NCI-H446 treated with DMSO at 0.1 percent for 48 hours (cell line): ENCODE measurements around the gene EVL.
"Not testable (repeated sequence)": the region's sequence is repeated elsewhere in the genome, so short reads cannot be mapped to it uniquely, and the experiment has no call there.

Experiments used
- DNase-seq: peaks from one replicate; lab custom pipeline; 2025; lab: John Stamatoyannopoulos, UW

EVL gene

DNA sequence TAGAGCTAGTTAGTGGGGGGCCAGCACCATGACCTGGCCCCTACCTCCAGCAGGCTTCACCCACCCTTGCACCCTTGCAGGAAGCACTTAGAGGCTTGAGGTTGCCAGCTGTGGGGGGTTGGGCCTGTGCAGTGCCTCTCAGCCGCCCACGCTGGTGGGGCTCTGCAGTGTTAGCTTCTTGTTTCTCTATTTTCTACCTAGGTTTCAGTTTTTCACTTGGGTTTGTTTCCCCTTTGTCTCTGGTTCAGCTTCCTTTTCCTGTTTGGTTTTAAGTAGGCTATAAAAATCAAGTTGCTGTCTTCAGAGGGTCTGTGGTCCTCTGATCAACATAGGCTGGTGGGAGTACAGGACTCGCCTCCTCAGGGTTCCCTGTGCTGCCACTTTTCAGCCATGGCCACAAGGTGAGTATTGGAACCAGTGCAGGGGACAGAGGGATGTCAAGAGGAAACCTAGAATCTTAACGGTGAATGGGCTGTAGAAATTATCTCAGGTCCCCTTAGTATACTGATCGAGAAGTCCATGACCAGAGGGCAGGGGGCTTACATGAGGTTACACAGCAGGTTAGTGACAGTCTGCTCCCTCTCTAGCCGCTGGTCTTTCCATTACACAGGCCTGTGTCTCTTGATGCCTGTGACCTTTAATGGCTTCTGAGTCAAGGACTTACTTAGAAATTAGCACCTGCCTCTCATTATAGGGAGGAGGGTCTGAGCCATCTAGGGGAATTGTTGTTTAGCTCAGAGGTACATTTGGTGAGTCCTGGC lies at the start of gene EVL:
TSS of gene EVL (plus strand) at position 312 of the 761 bp plus-strand sequence. CDS start at position 391, 79 bp downstream.
- no peak for DNase-seq

DNA sequence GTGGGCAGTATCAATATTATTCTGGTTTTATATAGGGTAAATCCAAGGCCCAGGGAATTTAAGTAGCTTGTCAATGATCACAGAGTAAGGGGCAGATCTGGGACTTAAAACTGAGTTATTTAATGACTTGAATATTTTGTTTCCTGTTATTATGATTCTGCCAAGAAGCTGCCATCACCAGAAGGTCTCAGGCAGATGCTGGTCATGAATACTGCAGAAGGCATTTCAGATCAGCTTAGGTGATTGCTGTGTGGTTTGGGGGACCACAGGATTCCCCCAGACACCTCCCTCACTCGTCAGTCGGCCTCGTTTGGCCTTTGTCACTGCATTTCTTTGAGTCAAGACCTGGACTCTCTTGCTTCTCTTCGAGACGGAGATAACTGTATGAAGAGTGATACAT lies 47.7 kb upstream of the EVL start:
- no peak for DNase-seq

DNA sequence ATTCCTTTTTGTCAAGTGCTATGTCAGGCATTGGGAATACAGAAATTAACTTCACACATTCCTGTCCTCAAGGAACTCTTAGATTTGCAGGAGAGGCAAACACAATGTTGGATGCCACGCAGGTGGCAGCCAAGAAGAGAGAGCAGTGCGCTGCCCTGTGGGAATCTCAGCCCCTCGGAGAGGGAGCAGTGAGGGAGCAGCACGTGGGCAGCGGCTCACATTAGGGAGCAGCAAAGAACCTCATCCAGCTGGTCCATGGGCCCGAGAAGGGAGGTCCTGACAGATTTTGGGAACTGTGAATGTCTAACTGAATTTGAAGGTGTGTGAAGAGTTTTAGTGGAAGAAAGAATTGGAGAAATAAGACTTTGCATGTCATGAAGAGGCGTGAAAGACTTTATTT lies 47.2 kb upstream of the EVL start:
- DNase-seq: no peak

GRCh38 chr14:100018482-100018881 lies 46.7 kb upstream of the EVL start:
- DNase-seq: no peak

DNA sequence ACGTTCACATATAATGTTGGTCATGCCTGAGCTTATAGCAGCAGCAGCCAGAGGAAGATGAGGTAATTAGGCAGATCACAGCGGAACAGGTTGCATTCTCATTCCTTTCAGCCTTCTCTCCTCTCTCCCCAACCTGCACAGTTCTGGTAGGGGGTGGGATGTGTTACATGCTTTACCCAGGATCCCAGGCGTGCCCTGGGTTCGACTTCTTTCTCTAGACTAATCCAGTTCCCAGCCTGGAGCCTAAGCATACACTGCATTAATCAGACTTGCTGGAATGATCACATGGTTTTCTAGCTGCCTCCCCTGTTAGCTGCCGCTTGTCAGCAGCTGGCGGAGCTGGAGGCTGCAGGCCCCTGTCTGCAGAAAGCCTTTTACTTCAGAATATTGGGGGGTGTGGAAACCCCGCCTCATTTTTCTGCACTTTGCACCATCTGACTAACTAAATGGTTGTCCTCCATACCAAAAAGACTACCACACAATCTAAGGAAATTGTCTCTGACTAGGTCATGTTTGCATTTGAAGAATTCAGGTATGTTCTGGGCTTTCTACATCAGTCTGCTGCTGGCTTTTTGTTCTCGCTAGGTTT lies 46.0 kb upstream of the EVL start:
- no peak for DNase-seq

GRCh38 chr14:100020629-100021028 lies 44.6 kb upstream of the EVL start:
- no peak for DNase-seq

- peak; percentile 72 for DNase-seq
Measured at GRCh38 chr14:100022772-100023451, 42.3 kb upstream of the EVL start.

- DNase-seq: no peak
Measured at GRCh38 chr14:100025111-100025510, 40.1 kb upstream of the EVL start.

- DNase-seq: no peak
Measured at GRCh38 chr14:100027771-100028490, 37.3 kb upstream of the EVL start.

- DNase-seq: no peak
Measured at GRCh38 chr14:100028990-100029677, 36.1 kb upstream of the EVL start.

GRCh38 chr14:100030006-100030405 lies 35.2 kb upstream of the EVL start:
- not testable (repeated sequence) for DNase-seq

DNA sequence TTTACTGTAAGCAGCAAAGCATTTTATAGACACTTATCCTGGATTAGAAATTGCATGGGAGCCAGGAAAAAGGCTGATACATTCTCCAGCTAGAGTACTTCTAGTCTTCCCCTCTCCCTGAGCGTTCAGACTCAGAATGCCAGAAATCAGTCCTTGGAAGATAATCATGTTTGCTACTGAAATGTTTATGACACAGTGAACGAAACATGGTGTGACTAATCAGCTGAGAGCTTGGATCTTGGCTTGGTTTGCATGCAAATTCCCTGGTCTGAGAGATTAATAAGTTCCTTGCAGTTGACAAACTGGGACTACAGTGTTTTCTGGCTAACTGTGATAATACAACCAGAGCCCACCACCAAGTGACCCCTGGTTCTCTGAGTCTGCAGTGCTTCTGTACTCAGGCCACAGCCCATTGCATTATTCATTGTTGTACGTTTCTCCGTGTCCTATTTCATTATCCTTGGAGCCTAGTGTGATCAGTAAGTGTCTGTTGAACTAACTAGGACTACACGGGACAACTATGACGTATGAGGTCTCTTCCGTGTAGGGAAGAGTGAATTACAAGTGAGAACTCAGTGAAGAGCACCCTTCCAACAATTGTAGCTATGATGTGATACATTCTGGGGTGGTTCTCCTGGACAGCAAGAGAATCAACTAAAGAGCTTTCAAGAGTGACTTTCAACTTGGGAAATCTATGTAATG lies 34.6 kb upstream of the EVL start:
- DNase-seq: peak; percentile 27

DNA sequence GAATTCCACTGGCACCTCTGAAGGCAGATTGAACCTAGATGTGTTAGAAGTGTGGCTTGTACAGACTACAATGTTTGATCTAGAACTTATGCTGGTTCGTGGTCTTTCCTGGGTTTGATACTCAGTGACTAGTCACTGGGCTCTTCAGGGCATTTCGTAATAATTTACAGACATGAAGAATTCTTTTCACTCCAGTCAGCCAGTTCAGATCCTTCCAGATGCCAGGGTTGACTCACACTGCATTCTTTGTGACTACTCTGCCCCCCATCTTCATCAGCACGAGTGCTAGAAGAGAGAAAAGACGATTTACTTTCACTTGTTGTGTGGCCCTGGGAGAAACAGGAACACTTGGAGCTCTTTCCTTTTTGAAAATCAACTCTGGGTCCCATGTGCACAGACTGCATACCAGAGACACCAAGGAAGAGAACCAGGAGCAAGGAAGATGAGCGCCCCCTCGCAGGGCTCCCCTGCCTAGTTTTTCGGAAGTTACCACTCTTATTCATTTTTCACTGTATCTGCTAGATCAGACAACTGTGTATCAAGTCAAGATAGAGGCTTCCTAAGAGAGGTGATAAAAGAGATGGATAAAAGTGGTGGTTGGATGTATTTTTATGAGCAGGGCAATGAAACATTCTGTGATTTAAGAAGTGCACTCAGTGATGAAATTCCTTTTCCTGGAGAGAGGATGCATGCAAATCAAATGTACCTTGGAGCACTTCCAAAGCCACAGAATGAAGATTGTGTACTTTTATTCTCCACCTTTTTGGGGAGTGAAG lies 33.5 kb upstream of the EVL start:
- no peak for DNase-seq

DNA sequence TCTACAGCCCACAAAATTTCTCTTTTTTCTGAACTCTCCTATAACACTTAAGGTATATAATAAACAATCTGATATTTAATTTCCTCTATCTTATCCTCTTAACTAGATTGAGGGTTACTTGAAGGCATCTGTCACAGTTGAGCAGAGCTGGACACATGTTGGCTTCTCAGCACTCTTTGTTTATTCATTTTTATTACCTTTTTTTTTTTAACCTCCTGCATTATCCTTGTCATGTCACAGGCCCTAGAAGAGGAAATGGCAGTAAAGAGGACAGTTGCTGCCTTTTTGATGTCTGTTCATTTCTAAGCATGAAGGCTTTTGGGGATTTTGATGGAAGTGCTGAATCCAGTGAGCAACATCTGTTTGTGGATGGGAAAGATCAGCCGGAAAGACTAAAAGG lies 32.5 kb upstream of the EVL start:
- no peak for DNase-seq

DNA sequence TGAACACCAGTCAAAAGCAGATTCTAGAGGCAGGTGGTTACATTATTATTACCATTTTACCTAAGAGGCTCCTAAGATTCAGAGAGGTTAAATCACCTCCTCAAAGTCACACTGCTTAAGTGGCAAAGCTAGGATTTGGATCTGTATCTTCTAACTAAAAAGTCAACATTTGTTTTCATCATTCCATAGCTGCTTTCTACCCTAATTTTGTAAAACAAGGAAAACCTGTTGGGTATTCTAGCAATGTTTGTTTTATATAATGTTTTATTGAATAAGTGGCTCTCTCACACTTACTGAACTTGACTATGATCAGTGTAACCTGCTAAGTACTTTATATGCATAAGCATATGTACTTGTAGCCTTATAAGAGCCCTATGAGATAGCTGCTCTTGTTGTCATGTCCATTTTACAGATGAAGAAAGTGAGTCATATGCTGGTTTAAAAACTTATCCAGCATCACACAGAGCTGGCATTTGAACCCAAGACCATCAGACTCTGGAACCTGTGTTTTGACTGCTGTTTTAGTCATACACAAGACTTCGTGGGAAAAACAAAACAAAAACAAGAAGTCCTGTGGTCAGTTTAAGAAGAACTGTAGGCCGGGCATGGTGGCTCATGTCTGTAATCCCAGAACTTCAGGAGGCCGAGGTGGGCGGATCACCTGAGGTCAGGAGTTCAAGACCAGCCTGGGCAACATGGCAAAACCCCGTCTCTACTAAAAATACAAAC lies 31.7 kb upstream of the EVL start:
- DNase-seq: no peak

GRCh38 chr14:100034468-100034867 lies 30.8 kb upstream of the EVL start:
- DNase-seq: no peak

DNA sequence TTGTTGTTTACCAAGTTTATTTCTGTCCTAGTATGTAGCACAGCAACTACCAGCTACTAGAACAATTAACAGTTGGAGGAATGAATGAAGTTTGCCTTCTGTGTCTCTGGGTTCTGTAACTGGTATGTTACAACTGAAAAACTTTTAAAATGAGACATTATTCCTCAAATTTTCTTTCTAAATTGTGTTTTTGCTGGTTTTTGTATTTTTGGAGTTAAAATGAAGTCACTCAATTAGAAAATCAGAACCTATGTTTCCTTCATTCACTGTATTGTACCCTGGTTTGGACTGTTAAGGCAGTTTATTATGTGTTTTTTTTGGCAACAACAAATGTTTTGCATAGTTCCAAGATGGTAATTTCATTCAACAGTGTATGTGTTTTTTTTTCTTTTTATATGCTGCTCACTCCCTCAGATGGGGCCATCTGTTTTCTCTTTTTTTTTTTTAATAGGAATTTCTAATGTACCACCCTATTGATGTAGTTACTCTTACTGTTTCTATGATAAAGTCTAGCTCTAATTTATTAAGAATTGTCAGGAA lies 30.2 kb upstream of the EVL start:
- DNase-seq: peak; percentile 37

DNA sequence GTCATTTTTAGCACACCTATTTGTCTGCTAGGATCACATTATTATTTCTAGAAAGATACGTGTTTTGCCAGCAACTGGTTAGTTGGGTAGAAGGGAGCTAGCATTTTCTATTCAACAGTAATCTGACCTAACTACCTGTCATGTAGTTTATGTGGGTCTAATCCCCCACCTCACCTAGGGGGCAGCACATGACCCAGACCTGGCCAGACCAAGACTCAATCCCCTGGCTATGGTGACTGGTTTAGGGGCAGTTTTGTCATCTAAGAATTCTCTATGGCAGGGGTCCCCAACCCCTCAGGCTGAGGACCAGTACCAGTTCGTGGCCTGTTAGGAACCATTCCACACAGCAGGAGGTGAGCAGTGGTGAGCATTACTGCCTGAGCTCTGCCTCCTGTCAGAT lies 29.5 kb upstream of the EVL start:
- DNase-seq: no peak

GRCh38 chr14:100037353-100037752 lies 27.9 kb upstream of the EVL start:
- no peak for DNase-seq

DNA sequence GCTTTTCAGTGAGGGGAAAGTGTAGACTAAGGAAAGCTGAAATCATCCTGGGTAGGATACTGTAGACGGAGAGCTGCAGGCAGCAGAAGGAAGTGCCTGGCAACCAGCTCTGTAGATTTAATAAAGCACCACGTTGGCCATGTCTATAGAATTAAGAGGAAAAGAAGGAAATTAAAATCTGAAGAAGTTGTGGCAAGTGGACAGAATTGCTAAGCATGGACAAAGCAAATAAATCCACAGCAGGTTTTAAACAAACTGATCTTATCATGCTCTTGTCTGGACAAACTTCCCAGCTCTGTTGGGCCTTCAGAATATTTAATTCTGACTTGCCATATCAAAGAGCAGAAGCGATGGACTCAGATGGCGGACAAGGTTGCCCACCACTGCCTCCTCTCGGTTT lies 27.2 kb upstream of the EVL start:
- no peak for DNase-seq
